RPMI8226 (cell line): ENCODE results near the gene ZNF652.
"Not testable (repeated sequence)": the region's sequence is repeated elsewhere in the genome, so short reads cannot be mapped to it uniquely, and the experiment has no call there.

ENCODE experiments used
- DNase-seq: peaks from one replicate; pipeline ENCODE4 v3.0.0-alpha.2; 2015

The ZNF652 gene

GRCh38 chr17:49298371-49298976 lies 63.6 kb downstream of the ZNF652 start:
- no peak for DNase-seq

- no peak for DNase-seq
Measured at GRCh38 chr17:49297141-49297540, 64.9 kb downstream of the ZNF652 start.

GRCh38 chr17:49294122-49294521 lies 67.9 kb downstream of the ZNF652 start:
- DNase-seq = no peak

GRCh38 chr17:49292901-49293300 lies 69.1 kb downstream of the ZNF652 start:
- DNase-seq = no peak

- DNase-seq = no peak
Measured at GRCh38 chr17:49291929-49292328, 70.1 kb downstream of the ZNF652 start.

- peak; percentile 41 for DNase-seq
Measured at GRCh38 chr17:49290690-49291359, 71.2 kb downstream of the ZNF652 start.

- DNase-seq = no peak
Measured at GRCh38 chr17:49288388-49288787, 73.7 kb downstream of the ZNF652 start.

- no peak for DNase-seq
Measured at GRCh38 chr17:49287481-49287880, 74.6 kb downstream of the ZNF652 start.

- not testable (repeated sequence) for DNase-seq
Measured at GRCh38 chr17:49286261-49286973, 75.6 kb downstream of the ZNF652 start.

GRCh38 chr17:49285716-49286115 lies 76.3 kb downstream of the ZNF652 start:
- no peak for DNase-seq

- DNase-seq = no peak
Measured at GRCh38 chr17:49280918-49281317, 81.1 kb downstream of the ZNF652 start.

GRCh38 chr17:49280061-49280460 lies 82.0 kb downstream of the ZNF652 start:
- DNase-seq = no peak

- DNase-seq = not testable (repeated sequence)
Measured at GRCh38 chr17:49279263-49280015, 82.6 kb downstream of the ZNF652 start.

- DNase-seq = no peak
Measured at GRCh38 chr17:49278076-49278475, 84.0 kb downstream of the ZNF652 start.

- no peak for DNase-seq
Measured at GRCh38 chr17:49277638-49278037, 84.4 kb downstream of the ZNF652 start.

GRCh38 chr17:49275981-49276380 lies 86.1 kb downstream of the ZNF652 start:
- not testable (repeated sequence) for DNase-seq

- no peak for DNase-seq
Measured at GRCh38 chr17:49269356-49269755, 92.7 kb downstream of the ZNF652 start.

GRCh38 chr17:49267912-49268311 lies 94.1 kb downstream of the ZNF652 start:
- no peak for DNase-seq

GRCh38 chr17:49266233-49266632 lies 95.8 kb downstream of the ZNF652 start:
- no peak for DNase-seq

GRCh38 chr17:49261540-49261939 lies 100.5 kb downstream of the ZNF652 start:
- DNase-seq = not testable (repeated sequence)

GRCh38 chr17:49260817-49261291 lies 101.2 kb downstream of the ZNF652 start:
- no peak for DNase-seq

- peak; percentile 24 for DNase-seq
Measured at GRCh38 chr17:49260011-49260816, 101.8 kb downstream of the ZNF652 start.
